CD14-positive monocyte (primary cell): ENCODE data around the gene MALAT1. TPM values are rescaled to one million over a fixed set of nuclear protein-coding genes. Genes with fewer than 3 reads are reported as not detected.

Experiments used
- DNase-seq, 3 donors: peaks; one replicate each; pipeline ENCODE4 v3.0.0-alpha.2; 2011 to 2022
- H2AFZ ChIP-seq: 2 replicates; pipeline ENCODE4 v1.6.0; 2012; ENCODE audit warnings: mild to moderate bottlenecking, low read depth, low read length, inconsistent platforms; ENCODE audit not compliant: insufficient read depth, poor library complexity, severe bottlenecking
- H3K27ac ChIP-seq, 2 donors: 1 replicate in 1 of 2; 2 replicates in 1 of 2; pipeline ENCODE4 v1.5.1; 2012 to 2013; ENCODE audit warnings: low read length in 2 of 2, control low read depth in 1 of 2, inconsistent platforms in 1 of 2, low read depth in 1 of 2, mild to moderate bottlenecking in 1 of 2
- H3K27me3 ChIP-seq, 2 donors: one replicate each; pipeline versions ENCODE4 v1.6.0 to v1.6.1; 2011 to 2013; ENCODE audit warnings: low read length in 2 of 2; ENCODE audit not compliant: control insufficient read depth in 2 of 2, insufficient read depth in 2 of 2
- H3K36me3 ChIP-seq, 2 donors: replicated peaks in 1 of 2; 1 replicate in 1 of 2; 2 replicates in 1 of 2; pipeline versions ENCODE4 v1.5.1 to v1.6.1; 2012 to 2013; ENCODE audit warnings: low read length in 2 of 2, control low read depth in 1 of 2, inconsistent platforms in 1 of 2, mild to moderate bottlenecking in 1 of 2; ENCODE audit not compliant: insufficient read depth in 2 of 2, control insufficient read depth in 1 of 2
- H3K4me1 ChIP-seq, 2 donors: 1 replicate in 1 of 2; 2 replicates in 1 of 2; pipeline versions ENCODE4 v1.5.1 to v1.6.1; 2012 to 2013; ENCODE audit warnings: low read length in 2 of 2, control low read depth in 1 of 2, inconsistent platforms in 1 of 2, mild to moderate bottlenecking in 1 of 2, moderate library complexity in 1 of 2; ENCODE audit not compliant: insufficient read depth in 2 of 2, control insufficient read depth in 1 of 2
- H3K4me2 ChIP-seq: replicated peaks from 2 replicates; pipeline ENCODE3; 2012; ENCODE audit warnings: low read length, moderate library complexity, mild to moderate bottlenecking; ENCODE audit not compliant: poor library complexity, severe bottlenecking; ENCODE audit errors: extremely low read depth
- H3K4me3 ChIP-seq, 3 experiments: fragments of 200-600 bp in 1 of 3; sonication (generic) in 1 of 3; replicated peaks in 1 of 3; 1 replicate in 2 of 3; 2 replicates in 1 of 3; pipeline ENCODE4 v1.5.1; 2011 to 2013; ENCODE audit warnings: low read length in 3 of 3, mild to moderate bottlenecking in 3 of 3, control low read depth in 2 of 3, low read depth in 2 of 3, inconsistent platforms in 1 of 3, moderate library complexity in 1 of 3
- H3K79me2 ChIP-seq: 2 replicates; pipeline ENCODE4 v1.6.0; 2012; ENCODE audit warnings: mild to moderate bottlenecking, control low read depth, inconsistent platforms, low read length, moderate library complexity; ENCODE audit not compliant: insufficient read depth
- H3K9ac ChIP-seq: 2 replicates; pipeline ENCODE4 v1.6.0; 2017; ENCODE audit warnings: low read length, mild to moderate bottlenecking; ENCODE audit not compliant: insufficient read depth, poor library complexity, severe bottlenecking
- H3K9me3 ChIP-seq, 2 donors: replicated peaks in 1 of 2; 1 replicate in 1 of 2; 2 replicates in 1 of 2; pipeline versions ENCODE4 v1.5.1 to v1.6.1; 2012 to 2013; ENCODE audit warnings: low read length in 2 of 2, control low read depth in 1 of 2; ENCODE audit not compliant: control insufficient read depth in 1 of 2, insufficient read depth in 1 of 2
- H4K20me1 ChIP-seq: 2 replicates; pipeline ENCODE4 v1.6.0; 2012; ENCODE audit warnings: mild to moderate bottlenecking, low read length, control low read depth, moderate library complexity; ENCODE audit not compliant: insufficient read depth
- H3K27ac Mint-ChIP-seq, 7 donors: one replicate each; pipeline ENCODE4 v1.8.0; 2020; ENCODE audit warnings: mild to moderate bottlenecking in 7 of 7, mixed read lengths in 7 of 7, moderate library complexity in 6 of 7, inconsistent platforms in 2 of 7
- H3K27me3 Mint-ChIP-seq, 3 donors: one replicate each; pipeline ENCODE4 v1.8.0; 2021 to 2022; ENCODE audit warnings: low read depth in 3 of 3, mild to moderate bottlenecking in 3 of 3, mixed read lengths in 3 of 3, moderate library complexity in 3 of 3, inconsistent platforms in 1 of 3
- H3K36me3 Mint-ChIP-seq, 2 donors: one replicate each; pipeline ENCODE4 v1.8.0; 2020; ENCODE audit warnings: mixed read lengths in 2 of 2, inconsistent platforms in 1 of 2, mild to moderate bottlenecking in 1 of 2
- H3K4me1 Mint-ChIP-seq: one replicate; pipeline ENCODE4 v1.8.0; 2020; ENCODE audit warnings: mild to moderate bottlenecking, mixed read lengths
- H3K4me3 Mint-ChIP-seq, 2 donors: one replicate each; pipeline ENCODE4 v1.8.0; 2020; ENCODE audit warnings: mild to moderate bottlenecking in 2 of 2, mixed read lengths in 2 of 2, moderate library complexity in 1 of 2
- H3K9me3 Mint-ChIP-seq, 7 donors: one replicate each; pipeline ENCODE4 v1.8.0; 2020 to 2022; ENCODE audit warnings: mixed read lengths in 7 of 7, mild to moderate bottlenecking in 6 of 7, moderate library complexity in 6 of 7, inconsistent platforms in 2 of 7
- WGBS: methylation state at CpG from one replicate; pipeline ENCODE4 v1.1.5; 2013; ENCODE audit warnings: missing lambda C conversion rate; ENCODE audit not compliant: insufficient coverage; 5-methylcytosine and 5-hydroxymethylcytosine counted together
- intact Hi-C, 2 donors: fragments of 100-400 bp; cut with micrococcal nuclease; formaldehyde crosslinking; loops; one replicate each; pipeline versions ENCODE4 v1.15.0 to v1.15.1; 2023
- polyA plus RNA-seq, 3 donors: library from polyadenylated mRNA; depleted of rRNA in 1 of 3; unstranded in 2 of 3; stranded (reverse) in 1 of 3; fragments of 300-500 nt in 2 of 3; fragments of >200 nt in 1 of 3; fragmentation: Illumina TruSeq in 2 of 3; gene quantifications; 1 replicate in 2 of 3; 2 replicates in 1 of 3; pipeline ENCODE4 v1.2.3, GENCODE V29; 2012 to 2021
- TF ChIP-seq, protein P1 (sequence below): fragments of 200-600 bp; IDR thresholded peaks from one replicate; pipeline ENCODE4 v1.8.0; 2022; ENCODE audit warnings: antibody characterized with exemption, mild to moderate bottlenecking

Gene MALAT1
- polyA plus RNA-seq, 3 donors, result 263 to 815 (median 554) TPM

DNA sequence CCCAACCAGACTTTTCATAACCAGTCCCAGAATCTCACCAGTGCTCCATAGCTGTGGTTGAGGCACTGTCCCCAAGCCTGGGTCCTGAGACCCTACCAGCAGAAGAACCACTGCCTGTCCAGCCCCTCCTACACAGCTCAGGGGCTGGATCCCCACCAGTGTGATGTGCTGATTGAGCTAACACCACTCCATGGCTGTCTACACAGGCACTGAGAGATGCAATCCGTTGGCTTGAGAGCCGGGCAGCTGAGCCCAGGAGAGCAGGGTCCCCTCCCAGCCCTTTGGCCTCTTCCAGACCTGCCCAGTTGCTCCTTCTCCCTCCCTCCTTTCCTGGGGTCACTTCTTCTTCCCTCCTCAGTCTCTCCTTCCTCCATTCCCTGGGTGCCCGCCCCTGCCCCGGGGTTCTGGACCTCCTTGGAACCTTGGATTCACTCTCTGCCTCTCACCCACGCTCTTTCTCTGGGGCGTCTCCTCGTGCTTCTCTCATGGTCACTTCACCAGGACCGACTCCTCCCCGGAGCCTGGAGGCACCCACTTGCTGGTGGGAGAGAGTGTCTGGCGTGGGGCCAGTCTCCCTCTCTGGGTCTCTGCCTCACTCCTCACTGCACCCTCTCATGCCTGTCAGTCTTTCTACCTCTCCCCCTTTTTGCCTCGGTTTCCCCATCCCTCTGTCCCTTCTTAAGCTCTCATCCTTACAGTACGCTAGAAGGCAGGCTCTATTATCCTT is 25.3 kb downstream of the MALAT1 start:
- H3K9me3 ChIP-seq, result no peaks in the 10 kb centered on the region
- H2AFZ ChIP-seq, result no peak overlapping the region
- H3K27ac ChIP-seq, result no peak overlapping the region
- peak overlapping the region in 1 of 3 experiments; percentile 65 for H3K4me3 ChIP-seq
- H3K36me3 Mint-ChIP-seq, result peaks cover 18 to 22% of the 10 kb centered on the region in 2 donors
- no peak overlapping the region for H3K9ac ChIP-seq
- peaks cover 38 to 44% of the 10 kb centered on the region in 2 donors for H3K4me1 ChIP-seq
- peak overlapping the region; percentile 59 to 89 for H3K4me3 Mint-ChIP-seq
- peaks cover 12 to 29% of the 10 kb centered on the region in 2 donors for H3K36me3 ChIP-seq
- H3K27me3 Mint-ChIP-seq, result no peaks in the 10 kb centered on the region
- TF ChIP-seq, protein P1, sequence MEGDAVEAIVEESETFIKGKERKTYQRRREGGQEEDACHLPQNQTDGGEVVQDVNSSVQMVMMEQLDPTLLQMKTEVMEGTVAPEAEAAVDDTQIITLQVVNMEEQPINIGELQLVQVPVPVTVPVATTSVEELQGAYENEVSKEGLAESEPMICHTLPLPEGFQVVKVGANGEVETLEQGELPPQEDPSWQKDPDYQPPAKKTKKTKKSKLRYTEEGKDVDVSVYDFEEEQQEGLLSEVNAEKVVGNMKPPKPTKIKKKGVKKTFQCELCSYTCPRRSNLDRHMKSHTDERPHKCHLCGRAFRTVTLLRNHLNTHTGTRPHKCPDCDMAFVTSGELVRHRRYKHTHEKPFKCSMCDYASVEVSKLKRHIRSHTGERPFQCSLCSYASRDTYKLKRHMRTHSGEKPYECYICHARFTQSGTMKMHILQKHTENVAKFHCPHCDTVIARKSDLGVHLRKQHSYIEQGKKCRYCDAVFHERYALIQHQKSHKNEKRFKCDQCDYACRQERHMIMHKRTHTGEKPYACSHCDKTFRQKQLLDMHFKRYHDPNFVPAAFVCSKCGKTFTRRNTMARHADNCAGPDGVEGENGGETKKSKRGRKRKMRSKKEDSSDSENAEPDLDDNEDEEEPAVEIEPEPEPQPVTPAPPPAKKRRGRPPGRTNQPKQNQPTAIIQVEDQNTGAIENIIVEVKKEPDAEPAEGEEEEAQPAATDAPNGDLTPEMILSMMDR, result no peak
- peak overlapping the region; percentile 17 to 84 (median 75) for H3K27ac Mint-ChIP-seq
- peak overlapping the region; percentile 65 for H3K4me2 ChIP-seq
- peaks cover 20% of the 10 kb centered on the region for H3K79me2 ChIP-seq
- H3K9me3 Mint-ChIP-seq, result no peaks in the 10 kb centered on the region
- H3K27me3 ChIP-seq, result no peaks in the 10 kb centered on the region
- H3K4me1 Mint-ChIP-seq, result peaks cover 44% of the 10 kb centered on the region
- WGBS, result 81% methylated on average over 3 of the region's 12 CpGs
- H4K20me1 ChIP-seq, result peaks cover 27% of the 10 kb centered on the region
- no peak for DNase-seq
- intact Hi-C loops, result no loop called here

DNA sequence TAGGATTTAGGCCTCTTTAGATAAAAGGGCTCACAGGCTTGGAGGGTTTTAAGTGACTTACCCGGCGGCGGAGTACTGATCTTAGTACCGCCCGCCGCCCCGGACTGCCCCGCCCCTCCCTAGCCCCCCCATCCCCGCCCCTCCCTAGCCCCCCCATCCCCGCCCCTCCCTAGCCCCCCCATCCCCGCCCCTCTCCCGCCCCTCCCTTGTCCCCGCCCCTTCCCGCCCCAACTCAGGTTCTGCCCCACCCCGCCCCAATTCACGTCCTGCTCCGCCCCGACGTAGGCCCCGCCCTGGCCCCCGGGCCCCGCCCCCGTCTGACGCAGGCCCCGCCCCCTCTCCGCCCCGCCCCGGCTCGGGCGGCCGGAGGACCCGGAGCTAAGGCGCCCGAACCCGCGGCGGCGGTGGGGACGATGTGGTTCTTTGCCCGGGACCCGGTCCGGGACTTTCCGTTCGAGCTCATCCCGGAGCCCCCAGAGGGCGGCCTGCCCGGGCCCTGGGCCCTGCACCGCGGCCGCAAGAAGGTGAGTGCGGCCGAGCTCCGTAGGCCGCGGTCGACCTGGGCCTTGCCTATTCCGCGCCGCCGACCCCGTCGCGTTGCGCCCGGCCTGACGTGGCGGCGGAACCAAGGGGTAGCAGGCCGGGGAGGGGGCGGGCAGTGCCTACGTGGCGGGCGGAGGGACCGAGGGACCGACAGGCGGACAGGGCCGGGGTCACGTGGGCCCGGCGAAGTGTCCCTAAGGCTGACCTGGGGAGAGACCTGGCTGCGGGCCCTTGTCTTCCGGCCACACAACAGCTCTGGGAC is 26.1 kb downstream of the MALAT1 start, which contains the start of gene SCYL1:
TSS of gene SCYL1 (plus strand) at position 343 of the 805 bp plus-strand sequence. CDS start at position 414, 71 bp downstream.
- peak within 1 kb of the TSS; percentile 81 to 90 (median 84) for H3K27ac Mint-ChIP-seq
- Histone ChIP-seq H3K4me3 (peak within 1 kb of the TSS; percentile 67 to 90 (median 75)), H4K20me1 (peaks cover 34% of the 10 kb centered on the region), H3K36me3 (peaks cover 18 to 37% of the 10 kb centered on the region in 2 donors), H3K79me2 (peaks cover 20% of the 10 kb centered on the region), H3K4me1 (peaks cover 38 to 44% of the 10 kb centered on the region in 2 donors), H3K9me3 (no peaks in the 10 kb centered on the region), H3K4me2 (peak within 1 kb of the TSS; percentile 91), H3K27ac (peak within 1 kb of the TSS; percentile 3 to 86), H3K9ac (peak within 1 kb of the TSS; percentile 96), H2AFZ (peak within 1 kb of the TSS; percentile 86), H3K27me3 (no peaks in the 10 kb centered on the region)
- under 1% methylated on average over 59 of the region's 82 CpGs for WGBS
- TF ChIP-seq, protein P1, result no peak
- peaks cover 21 to 29% of the 10 kb centered on the region in 2 donors for H3K36me3 Mint-ChIP-seq
- H3K9me3 Mint-ChIP-seq, result no peaks in the 10 kb centered on the region
- H3K4me1 Mint-ChIP-seq, result peaks cover 44% of the 10 kb centered on the region
- intact Hi-C loops, result no loop called here
- H3K27me3 Mint-ChIP-seq, result no peaks in the 10 kb centered on the region
- DNase-seq, result peak; percentile 49 to 72 (median 55)
- H3K4me3 Mint-ChIP-seq, result peak within 1 kb of the TSS; percentile 82 to 89
